Measurements from ENCODE around the gene WHRN. TPM values are rescaled to one million over a fixed set of nuclear protein-coding genes. Genes with fewer than 3 reads are reported as not detected.

Gene WHRN
- total RNA-seq, 1 experiment from 2014 or later = 24.3 TPM

GRCh38 chr9:114373960-114374730 lies 131.1 kb downstream of the WHRN start:
- no peak for DNase-seq (ENCODE audit: low spot score)
- Mint-ChIP-seq H3K4me1 (peaks cover 66% of the 10 kb centered on the region), H3K27me3 (ENCODE audit: low read depth) (no peaks in the 10 kb centered on the region; the same call in 1 of the 2 replicates), H3K4me3 (no peak overlapping the region), H3K36me3 (peaks cover 18% of the 10 kb centered on the region), H3K27ac (no peak overlapping the region), H3K9me3 (no peaks in the 10 kb centered on the region)
- CTCF ChIA-PET = interaction anchor here (1.0 kb wide), 1 partner anchor 9 kb away, joined by 3 read pairs; no protein-coding TSS in a partner anchor
- ATAC-seq = no peak
- POLR2A ChIA-PET = interaction anchor here (0.6 to 1.0 kb wide), 2 partner anchors 22 to 1888 kb away, joined by 3 read pairs; partner anchors contain the start of gene KIAA1958
- TF ChIP-seq EMX1 (CRISPR knock-in tag; IDR thresholded peaks at IDR 0.05) (no peak), JUN (CRISPR knock-in tag; IDR thresholded peaks at IDR 0.05) (no peak), MXD4 (CRISPR knock-in tag; IDR thresholded peaks at IDR 0.05; ENCODE audit: borderline replicate concordance) (no peak), ETV6 (CRISPR knock-in tag; IDR thresholded peaks at IDR 0.05) (no peak), ZBTB21 (CRISPR knock-in tag; IDR thresholded peaks at IDR 0.05; ENCODE audit: borderline replicate concordance) (no peak), GTF2I (CRISPR knock-in tag; conservative IDR thresholded peaks at IDR 0.05) (no peak), PREB (CRISPR knock-in tag; IDR thresholded peaks at IDR 0.05; ENCODE audit: borderline replicate concordance) (no peak), TCF7 (CRISPR knock-in tag; IDR thresholded peaks at IDR 0.05; ENCODE audit: low read depth) (no peak), IRF1 (CRISPR knock-in tag; IDR thresholded peaks at IDR 0.05) (no peak), NFYB (CRISPR knock-in tag; conservative IDR thresholded peaks at IDR 0.05; ENCODE audit: low read depth) (no peak), ZNF263 (CRISPR knock-in tag; IDR thresholded peaks at IDR 0.05; ENCODE audit: low read depth) (no peak), NR3C1 (CRISPR knock-in tag; conservative IDR thresholded peaks at IDR 0.05; ENCODE audit: low read depth) (no peak), PRDM15 (CRISPR knock-in tag; IDR thresholded peaks at IDR 0.05) (no peak)

- no peak for ATAC-seq
- H3K27ac Mint-ChIP-seq = no peak overlapping the region
- DNase-seq (ENCODE audit: low spot score) = no peak
- peaks cover 14% of the 10 kb centered on the region for H3K36me3 Mint-ChIP-seq
- CTCF ChIA-PET = interaction anchor here (0.6 kb wide), 1 partner anchor 288 kb away, joined by 3 read pairs; no protein-coding TSS in a partner anchor
- no peaks in the 10 kb centered on the region for H3K27me3 Mint-ChIP-seq (ENCODE audit: low read depth)
- peaks cover 63% of the 10 kb centered on the region for H3K4me1 Mint-ChIP-seq
- TF ChIP-seq AR (CRISPR knock-in tag; IDR thresholded peaks at IDR 0.05) (no peak), ZBTB43 (CRISPR knock-in tag; IDR thresholded peaks at IDR 0.05) (no peak), HMGXB4 (CRISPR knock-in tag; IDR thresholded peaks at IDR 0.05) (no peak), NFYB (CRISPR knock-in tag; conservative IDR thresholded peaks at IDR 0.05; ENCODE audit: low read depth) (no peak), PRDM15 (CRISPR knock-in tag; IDR thresholded peaks at IDR 0.05) (no peak), IRF2 (CRISPR knock-in tag; IDR thresholded peaks at IDR 0.05; ENCODE audit: borderline replicate concordance, low read depth) (no peak), GTF2I (CRISPR knock-in tag; conservative IDR thresholded peaks at IDR 0.05) (no peak)
- no peaks in the 10 kb centered on the region for H3K9me3 Mint-ChIP-seq
- POLR2A ChIA-PET = interaction anchor here (1.0 kb wide), 1 partner anchor 24 kb away, joined by 3 read pairs; no protein-coding TSS in a partner anchor
- H3K4me3 Mint-ChIP-seq = no peak overlapping the region
Observed at GRCh38 chr9:114372921-114373448, 132.3 kb downstream of the WHRN start.
